GM18511 (cell line): ENCODE measurements around the gene PLEKHM2.
"Not testable (repeated sequence)": the region's sequence is repeated elsewhere in the genome, so short reads cannot be mapped to it uniquely, and the experiment has no call there.

Experiments
- ATAC-seq: cut with Tn5 transposase; IDR thresholded peaks from one replicate; pipeline ENCODE4 v1.9.1; 2021; ENCODE audit warnings: mild to moderate bottlenecking, moderate library complexity; ENCODE audit not compliant: unreplicated experiment

The PLEKHM2 gene

GRCh38 chr1:15698201-15698600 lies 14.1 kb downstream of the PLEKHM2 start:
- ATAC-seq = no peak

DNA sequence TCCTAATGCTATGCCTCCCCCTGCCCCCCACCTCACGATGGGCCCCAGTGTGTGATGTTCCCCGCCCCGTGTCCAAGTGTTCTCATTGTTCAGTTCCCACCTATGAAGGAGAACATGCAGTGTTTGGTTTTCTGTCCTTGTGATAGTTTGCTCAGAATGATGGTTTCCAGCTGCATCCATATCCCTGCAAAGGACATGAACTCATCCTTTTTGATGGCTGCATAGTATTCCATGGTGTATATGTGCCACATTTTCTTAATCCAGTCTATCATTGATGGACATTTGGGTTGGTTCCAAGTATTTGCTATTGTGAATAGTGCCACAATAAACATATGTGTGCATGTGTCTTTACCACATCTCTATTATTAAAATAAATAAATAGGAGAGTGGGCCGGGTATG lies 15.2 kb downstream of the PLEKHM2 start:
- ATAC-seq = not testable (repeated sequence)

DNA sequence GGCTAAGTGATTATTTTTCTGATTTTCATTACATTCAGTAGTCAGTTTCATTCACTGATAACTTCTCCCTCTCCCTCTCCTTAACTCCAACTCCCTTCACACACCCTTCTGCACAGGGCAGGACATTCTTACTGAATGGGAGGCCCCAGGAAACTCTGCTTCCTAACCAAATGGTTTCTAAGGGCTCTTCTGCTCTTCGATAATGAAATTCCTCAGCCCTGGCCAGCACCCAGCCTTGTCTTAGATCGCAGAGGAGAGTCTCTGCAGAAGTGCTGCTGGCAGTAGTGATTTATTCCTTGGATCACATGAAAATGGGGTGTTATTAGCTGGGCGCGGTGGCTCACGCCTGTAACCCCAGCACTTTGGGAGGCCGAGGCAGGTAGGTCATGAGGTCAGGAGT lies 16.4 kb downstream of the PLEKHM2 start:
- ATAC-seq = no peak

GRCh38 chr1:15701784-15702183 lies 17.7 kb downstream of the PLEKHM2 start:
- no peak for ATAC-seq

DNA sequence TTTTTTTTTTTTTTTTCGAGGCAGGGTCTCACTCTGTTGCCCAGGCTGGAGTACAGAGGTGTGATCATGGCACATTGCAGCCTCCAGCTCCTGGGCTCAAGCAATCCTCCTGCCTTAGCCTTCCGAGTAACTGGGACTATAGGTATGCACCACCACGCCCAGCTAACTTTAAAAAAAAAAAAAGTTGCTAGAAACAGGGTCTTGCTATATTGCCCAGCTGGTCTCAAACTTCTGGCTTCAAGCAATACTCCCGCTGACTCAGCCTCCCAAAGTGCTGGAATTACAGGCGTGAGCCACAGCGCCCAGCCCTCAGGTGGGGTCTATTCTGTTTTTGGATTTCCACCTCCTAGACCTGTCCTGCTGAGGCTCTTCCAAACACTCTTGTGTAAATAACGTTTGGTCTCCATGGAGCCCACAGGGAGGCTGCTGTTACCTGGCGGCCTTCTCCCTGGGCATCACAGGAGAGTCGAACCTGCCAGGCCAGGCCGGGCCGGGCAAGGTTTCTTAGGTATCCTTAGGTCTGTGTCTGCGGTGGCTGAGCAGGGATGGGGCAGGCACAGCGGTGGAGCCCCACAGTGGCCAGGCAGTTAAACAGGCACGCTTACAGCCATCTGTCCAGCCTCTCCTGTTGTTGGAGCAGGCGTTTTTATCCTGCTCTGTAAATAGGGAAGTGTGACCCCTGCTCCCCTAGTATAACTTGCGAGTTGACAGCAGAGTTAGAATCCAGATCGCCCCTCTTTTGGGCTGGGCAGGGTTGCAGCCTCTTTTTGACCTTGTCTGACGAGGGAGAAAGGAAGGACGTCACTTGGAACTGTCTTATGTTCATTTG lies 18.8 kb downstream of the PLEKHM2 start:
- no peak for ATAC-seq

GRCh38 chr1:15703562-15703961 lies 19.4 kb downstream of the PLEKHM2 start:
- ATAC-seq = no peak

DNA sequence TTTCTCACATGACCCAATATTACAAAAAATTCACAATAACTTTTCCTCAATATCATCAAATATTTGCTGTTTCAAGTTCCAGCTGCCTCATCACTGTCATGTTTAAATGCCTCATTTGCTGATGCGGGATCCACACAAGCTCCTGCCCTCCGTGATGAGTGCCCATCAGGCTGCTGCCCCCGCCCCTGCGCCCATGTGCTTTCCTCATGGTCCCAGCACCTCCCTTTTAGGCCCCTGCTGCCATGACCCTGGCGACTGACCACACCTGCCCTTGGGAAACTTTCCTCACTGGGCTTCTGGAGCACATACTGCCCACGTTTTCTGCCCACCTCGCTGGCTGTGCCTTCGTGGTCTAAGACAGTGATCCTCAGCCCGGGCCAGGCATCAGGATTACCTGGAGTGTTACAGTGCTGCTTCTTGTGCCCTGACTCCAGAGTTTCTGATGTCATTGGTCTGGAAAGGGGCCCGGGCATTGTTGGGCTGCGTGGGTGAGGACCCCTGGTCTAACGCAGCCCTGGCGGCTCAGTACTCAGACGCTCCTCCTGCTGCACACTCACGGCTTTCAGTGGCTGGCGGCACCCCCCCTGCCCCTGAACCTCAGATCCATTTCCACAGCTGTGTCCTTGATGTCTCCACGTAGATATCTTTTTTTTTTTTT lies 20.5 kb downstream of the PLEKHM2 start:
- no peak for ATAC-seq

- ATAC-seq = no peak
Measured at GRCh38 chr1:15705184-15705566, 21.1 kb downstream of the PLEKHM2 start.

- ATAC-seq = no peak
Measured at GRCh38 chr1:15706751-15707150, 22.6 kb downstream of the PLEKHM2 start.

GRCh38 chr1:15707239-15707925 lies 23.3 kb downstream of the PLEKHM2 start:
- no peak for ATAC-seq

GRCh38 chr1:15708486-15709137 lies 24.5 kb downstream of the PLEKHM2 start:
- no peak for ATAC-seq

DNA sequence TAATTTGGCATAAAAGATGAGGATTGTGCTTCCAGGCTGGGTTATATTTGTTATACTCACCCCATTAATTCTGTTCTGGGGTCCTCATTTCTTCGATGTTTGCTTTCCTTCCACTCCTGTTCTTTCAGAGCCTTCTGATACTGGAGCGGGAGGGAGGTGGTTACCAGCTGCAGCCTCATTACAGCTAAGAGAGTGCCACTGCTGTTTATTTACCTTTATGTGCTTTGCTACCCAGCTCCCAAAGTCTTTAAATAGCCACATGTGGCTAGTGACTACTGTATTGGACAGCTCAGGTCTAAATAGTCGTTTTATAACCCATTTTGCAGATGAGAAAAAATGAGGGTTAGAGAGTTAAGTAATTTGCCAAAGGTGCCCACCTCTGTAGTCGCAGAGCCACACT lies 25.1 kb downstream of the PLEKHM2 start:
- ATAC-seq = no peak

- no peak for ATAC-seq
Measured at GRCh38 chr1:15712168-15712567, 28.0 kb downstream of the PLEKHM2 start.

DNA sequence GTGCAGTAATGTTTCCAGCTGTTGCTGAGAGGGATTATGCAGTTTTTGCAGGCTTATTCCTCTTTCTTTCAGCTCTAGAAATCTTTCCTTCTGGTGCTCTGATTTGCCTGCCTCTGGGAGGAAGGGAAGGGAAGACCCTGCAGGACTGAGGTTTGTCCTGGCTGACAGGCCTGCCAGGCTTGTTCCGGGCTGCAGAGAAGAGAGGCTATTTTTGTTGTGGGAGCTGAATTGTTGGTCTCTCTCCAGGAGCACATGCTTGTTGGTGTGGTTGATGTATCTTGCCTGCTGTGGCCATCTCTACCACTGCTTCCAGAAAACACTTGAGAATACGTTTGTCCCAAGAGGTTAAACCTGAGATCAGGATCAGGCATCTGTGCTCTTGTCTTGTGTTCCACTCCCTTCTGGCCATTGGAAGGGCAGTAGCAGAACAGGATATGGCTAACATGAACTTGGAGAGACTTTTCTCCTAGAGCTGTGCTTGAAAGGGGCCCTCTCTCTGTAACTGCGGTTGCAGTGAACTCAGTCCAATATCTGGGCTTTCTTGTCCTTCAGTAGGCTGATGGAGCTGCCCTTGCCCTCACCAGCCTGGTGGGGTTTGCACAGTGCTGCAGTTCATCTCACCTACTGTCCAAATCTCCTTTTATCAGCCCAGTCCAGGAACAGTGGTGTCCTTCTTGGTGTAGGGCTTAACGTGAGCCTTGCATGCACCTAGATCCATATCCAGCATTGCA lies 30.5 kb downstream of the PLEKHM2 start:
- no peak for ATAC-seq

DNA sequence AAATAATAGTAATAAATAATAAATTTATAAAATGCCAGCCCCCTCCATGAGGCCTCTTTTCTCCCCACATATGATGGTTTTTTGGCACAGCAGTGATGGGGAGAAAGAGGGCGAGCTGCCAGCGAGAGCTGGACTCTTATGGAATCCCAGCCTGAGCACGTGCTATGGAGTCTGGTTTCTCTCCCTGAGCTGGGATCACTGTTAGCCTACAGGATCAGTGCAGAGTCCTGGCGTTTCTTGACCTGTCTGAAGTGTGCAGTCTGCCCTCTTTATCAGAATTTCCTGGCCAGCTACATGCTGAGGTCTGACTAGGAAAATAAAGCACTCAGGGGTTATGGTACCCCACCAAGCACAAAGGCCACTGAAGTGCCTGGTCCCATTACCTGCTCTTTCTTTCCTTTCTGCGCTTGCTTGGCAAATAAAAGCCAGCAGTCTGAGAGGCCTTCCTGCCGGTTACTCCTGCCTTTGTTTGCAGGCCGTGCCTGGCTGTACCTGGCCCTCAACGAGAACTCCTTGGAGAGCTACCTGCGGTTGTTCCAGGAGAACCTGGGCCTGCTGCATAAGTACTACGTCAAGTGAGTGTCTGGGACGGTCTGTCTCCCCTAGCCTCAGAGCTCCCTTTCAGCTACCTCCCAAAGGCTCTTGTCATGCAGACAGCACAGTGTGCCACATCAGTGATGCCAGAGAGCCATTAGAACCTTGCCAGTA lies 33.5 kb downstream of the PLEKHM2 start:
- no peak for ATAC-seq

DNA sequence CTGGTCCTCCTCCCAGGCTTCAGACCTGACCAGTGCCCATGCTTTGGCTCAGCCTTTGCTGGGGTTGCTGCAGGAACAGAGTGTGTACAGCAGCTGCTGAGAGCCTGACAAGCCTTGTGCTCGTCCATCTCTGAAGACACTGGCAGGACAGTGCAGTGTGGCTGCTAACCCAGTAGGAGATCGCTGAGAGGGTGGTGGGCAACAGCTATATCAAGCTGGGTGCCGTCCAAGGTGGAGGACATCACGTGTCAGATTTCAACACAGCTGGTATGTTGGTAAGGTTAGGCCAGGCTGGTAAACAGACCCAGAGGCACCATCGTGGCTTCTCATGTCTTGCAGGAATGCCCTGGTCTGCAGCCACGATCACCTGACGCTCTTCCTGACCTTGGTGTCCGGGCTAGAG lies 34.1 kb downstream of the PLEKHM2 start:
- ATAC-seq = no peak

DNA sequence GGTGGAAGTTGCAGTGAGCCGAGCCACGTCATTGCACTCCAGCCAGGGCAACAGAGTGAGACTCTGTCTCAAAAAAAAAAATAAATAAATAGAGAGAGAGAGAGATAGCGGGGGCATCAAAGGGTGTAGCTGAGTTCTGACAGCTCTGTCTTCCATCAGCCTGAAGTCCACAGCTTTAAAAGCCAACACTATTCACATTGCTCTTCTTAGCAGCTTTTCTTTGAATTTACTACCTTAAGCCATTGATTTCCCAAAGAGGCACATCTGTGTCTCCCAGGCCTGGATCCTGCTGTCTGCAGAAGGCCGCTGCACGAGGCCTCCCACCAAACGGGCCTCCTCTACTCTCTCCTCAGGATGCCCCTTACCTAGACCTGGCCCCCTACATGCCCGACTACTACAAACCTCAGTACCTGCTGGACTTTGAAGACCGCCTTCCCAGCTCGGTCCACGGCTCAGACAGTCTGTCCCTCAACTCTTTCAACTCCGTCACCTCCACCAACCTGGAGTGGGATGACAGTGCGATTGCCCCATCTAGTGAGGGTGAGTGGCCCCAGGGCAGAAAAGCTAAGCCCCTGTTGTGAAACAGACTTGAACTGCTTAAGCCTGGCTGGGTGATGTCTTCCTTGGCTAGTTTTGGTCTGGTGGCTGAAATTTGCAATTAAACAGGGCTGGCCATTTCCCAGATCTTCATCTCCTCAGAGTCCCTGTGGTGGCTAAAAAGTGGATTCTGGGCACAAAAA lies 35.4 kb downstream of the PLEKHM2 start:
- no peak for ATAC-seq

- ATAC-seq = no peak
Measured at GRCh38 chr1:15720861-15721260, 36.7 kb downstream of the PLEKHM2 start.

DNA sequence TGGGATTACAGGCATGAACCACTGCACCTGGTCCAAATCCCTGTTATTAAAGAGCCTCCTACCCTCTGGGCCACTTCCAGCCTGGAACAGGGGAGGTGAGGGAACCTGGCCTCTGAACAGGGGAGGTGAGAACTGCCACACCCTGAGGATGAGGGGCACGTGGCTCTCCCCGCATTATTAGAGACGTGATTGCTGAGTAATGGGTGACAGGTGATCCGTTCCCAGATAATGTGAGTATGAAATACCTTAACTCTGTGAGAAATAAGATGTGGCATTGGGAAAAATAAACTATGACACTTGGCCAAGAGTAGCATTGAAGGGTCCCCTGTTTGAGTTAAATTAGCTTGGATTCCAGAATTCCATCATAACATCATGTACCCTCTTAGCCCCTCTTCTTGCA lies 38.3 kb downstream of the PLEKHM2 start:
- no peak for ATAC-seq
